Effector CD8-positive, alpha-beta T cell (primary cell): ENCODE measurements around the gene CUL7.
"Not testable (repeated sequence)": the region's sequence is repeated elsewhere in the genome, so short reads cannot be mapped to it uniquely, and the experiment has no call there.

ENCODE experiments used
- DNase-seq: peaks from one replicate; lab custom pipeline; 2025; lab: John Stamatoyannopoulos, UW
- total RNA-seq, 4 experiments: gene quantifications; one replicate each; lab custom pipeline; 2026; lab: John Stamatoyannopoulos, UW

Gene CUL7
- 14.3 to 34.1 (median 20.4) reads per million in 4 experiments for total RNA-seq

DNA sequence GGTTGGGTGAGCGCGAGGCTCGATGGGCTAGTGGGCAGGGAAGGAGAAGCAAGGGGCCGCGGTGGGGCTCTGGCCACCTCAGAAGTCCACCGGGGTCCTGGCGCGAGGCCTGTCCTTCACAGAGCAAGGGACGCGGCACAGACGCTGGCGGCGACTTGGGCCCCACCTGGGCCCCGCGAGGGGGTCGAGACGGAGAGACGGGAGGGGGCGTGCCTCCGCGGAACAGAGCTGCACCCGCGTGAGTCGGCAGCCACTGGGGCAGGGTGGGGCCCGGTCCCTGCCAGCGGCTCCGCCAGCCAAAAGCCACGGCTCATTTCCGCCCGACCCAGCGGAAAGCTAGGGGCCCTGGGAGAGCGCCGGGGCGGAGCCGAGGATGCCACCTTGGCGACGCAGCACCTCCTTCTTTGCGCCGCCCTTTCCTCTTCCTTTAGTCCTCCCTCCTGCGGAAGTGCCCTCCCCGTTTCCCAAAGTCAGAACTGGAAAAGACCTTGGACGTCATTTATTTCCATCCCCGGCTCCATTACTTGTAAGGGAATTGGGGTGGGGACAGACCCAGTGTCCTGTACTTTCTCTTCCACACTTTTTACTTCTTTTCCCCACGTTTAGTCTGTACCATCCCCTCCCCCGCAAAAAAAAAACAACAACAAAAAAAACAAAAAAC lies at the start of gene CUL7:
Gene CUL7 (minus strand): TSS at position 307 of the 661 bp plus-strand sequence. CDS start 1,063 bp downstream, outside the sequence.
- DNase-seq: peak; percentile 80

DNA sequence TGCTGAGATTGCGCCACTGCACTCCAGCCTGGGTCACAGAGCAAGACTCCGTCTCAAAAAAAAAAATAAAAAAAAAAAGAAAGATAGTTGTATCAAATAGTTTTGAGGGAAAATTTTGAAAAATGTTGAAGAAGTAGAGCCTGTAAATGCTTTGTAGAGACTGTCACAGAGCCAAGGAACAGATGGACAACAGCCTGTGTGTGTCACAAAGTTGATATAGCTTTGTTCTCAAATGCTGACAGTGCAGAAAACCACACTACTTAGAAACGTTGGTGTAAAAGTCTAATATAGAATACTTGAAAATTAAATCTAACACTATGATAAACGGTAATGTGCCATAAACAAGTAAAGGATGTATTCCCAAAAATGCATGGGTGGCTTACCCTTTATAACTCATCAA lies 47.8 kb upstream of the CUL7 start:
- no peak for DNase-seq

DNA sequence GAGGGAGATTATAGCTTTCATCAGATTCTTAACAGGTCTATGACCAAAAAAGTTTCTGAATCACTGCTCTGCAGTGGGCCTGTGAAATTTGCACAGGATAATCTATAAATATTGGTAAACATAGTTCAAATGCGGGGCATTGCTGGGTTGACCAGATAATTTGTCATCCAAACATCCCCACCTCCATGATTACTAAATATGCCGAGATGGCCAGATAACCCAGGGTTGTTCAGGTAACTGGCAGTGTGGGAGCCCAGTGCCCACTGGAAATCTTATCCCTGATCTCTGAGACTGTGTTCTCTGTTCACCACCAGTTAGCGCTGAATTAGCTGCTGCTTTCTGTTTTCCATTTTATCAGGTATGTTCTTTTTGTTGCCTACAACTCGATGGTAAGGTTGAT lies 43.9 kb upstream of the CUL7 start:
- DNase-seq: no peak

GRCh38 chr6:43097098-43097489 lies 43.4 kb upstream of the CUL7 start:
- no peak for DNase-seq

- DNase-seq: no peak
These were observed 42.9 kb upstream of the CUL7 start for GRCh38 chr6:43096451-43097097.

- no peak for DNase-seq
These were observed 42.3 kb upstream of the CUL7 start for GRCh38 chr6:43095939-43096338.

- no peak for DNase-seq
These were observed 40.0 kb upstream of the CUL7 start for GRCh38 chr6:43093436-43094289.

DNA sequence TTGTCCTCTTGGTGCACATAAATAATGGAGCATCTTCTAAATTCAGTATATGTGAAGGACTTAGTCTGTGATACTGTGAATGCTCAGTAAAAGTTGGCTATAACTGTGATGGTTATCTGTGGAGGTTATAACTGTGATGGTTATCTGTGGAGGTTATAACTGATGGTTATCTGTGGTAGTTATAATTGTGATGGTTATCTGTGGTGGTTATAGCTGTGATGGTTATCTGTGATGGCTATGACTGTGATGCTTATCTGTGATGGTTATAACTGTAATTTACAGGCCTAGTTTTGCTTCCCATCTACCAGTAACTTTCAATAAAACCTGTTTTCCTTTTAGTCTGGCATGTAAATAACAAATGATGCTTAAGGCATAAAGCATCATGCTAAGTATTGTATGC lies 39.0 kb upstream of the CUL7 start:
- no peak for DNase-seq

DNA sequence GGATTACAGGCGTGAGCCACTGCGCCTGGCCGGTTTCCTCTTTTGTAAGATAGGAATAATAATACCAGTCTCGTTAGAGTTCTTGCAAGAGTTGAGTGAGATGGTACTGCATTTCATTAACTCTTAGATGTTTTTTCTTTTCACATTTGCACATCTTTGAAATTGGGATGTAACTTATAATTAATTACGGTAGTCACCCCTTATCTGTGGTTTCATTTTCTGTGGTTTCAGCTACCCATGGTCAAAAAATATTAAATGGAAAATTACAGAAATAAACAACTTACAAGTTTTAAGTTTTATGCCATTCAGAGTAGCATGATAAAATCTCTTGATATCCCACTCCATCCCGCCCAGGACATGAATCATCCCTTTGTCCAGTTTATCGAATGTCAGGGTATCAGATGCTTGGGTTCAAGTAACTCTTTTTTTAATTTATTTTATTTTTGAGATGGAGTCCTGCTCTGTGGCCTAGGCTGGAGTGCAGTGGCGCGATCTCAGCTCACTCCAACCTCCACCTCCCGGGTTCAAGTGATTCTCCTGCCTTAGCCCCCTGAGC lies 37.9 kb upstream of the CUL7 start:
- no peak for DNase-seq

DNA sequence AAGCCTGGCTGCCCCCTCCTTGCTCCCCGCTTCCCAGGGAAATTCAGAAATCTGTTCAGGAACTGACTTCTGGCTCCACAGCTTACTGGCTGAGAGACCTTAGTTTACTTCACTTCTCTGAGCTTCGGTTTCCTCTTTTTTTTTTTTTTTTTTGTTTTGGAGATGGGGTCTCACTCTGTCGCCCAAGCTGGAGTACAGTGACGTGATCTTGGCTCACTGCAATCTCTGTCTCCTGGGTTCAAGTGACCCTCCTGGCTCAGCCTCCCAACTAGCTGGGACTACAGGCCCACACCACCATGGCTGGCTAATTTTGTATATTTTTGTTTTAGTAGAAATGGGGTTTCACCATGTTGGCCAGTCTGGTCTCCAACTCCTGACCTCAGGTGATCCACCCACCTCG lies 37.4 kb upstream of the CUL7 start:
- DNase-seq: no peak

DNA sequence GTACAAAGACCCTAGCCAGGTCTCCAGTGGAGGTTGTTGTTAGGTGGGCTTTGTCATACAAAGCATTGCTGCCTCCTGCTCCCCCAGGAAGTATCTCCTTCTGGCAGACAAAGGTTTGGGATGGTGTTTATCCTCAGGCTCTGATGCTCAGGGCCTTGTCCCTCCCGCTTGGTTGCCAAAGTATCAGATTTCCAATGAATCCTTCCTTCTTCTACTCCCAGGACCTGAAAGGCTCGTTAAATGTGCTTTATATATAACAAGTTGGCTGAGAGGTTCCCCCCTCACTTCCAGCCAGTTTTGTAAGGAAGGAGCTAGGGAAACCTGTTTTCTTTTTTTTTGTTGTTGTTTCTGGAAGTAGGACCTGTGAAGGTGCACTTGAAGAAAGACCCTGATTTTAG lies 36.9 kb upstream of the CUL7 start:
- no peak for DNase-seq

DNA sequence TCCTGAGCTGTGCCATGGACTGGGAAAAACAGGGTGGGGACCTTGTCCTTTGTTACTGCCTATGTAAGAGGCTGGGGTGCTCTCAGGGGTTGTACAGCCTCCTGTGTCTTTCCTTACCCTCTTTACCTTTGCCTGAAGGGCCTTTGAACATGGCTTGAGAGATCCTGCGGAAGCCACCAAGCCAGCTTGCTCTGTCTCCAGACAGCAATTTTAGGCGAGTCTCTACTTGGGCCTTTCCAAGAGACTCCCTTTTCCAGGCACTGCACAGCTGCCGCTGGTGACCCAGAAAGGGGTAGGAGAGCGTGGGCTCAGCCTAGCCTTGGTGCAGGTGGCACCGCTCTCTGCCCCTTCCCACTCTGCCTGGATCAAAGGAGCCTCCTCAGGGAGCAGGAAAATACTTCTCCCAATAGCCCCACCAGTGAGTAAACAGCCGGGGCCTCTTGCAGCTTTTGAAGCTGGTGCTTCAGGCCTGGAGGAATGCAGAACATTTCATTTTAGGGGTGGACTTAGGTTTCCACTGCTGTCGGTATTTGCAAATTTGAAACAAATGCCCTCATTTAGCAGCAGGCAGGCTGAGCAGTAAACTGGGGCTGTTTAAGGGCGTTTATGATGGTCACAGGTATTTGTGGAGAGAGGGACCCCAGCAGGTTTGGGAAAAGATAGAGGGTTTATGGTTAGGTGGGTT lies 36.4 kb upstream of the CUL7 start:
- no peak for DNase-seq

DNA sequence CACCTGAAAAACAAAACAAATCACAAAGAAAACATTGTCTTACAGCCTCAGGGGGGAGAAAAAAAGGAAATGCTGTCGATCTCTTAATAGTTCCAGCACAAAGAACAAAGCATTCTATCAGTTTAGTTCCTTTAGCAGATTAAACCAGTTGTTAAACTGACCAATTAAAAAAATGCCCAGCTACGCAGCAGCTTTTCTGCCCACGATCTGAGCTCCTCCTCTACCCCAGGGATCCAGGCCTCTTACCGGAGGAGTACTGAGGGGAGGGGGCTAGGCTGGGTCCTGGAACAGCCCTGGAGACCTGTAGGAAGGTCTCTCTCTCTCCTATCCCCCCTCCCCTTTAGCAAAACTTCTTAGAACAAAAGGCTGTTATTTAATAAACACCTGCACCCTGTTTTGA lies 35.8 kb upstream of the CUL7 start:
- DNase-seq: no peak

GRCh38 chr6:43088654-43089056 lies 35.0 kb upstream of the CUL7 start:
- no peak for DNase-seq

DNA sequence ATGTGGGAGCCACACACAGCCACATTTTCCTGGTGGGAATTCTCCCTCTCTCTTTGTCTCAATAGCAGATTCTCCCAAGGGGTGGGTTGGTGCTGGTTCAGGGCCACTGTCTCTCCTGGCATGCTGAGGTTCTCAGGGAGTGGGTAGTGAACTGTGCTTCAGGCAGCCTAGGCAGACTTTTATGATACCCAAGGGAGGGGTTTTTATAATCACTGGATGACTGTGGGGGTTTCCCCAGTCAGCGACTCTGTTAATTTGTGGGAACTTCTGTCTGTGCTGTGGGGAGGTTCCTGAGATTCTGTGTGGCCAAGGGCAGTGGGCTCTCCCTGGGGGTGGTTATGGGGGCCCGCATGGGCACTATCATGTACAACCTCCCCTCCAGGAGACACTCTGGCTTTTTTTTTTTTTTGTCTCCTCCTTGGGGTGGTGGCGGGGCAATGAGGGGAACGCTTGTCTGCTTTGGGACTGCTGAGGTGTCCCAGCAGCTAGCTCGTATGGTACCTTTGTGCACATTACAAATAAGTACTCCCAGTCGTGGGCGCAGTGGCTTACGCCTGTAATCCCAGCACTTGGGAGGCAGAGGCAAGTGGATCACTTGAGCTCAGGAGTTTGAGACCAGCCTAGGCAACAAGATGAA lies 32.5 kb upstream of the CUL7 start:
- DNase-seq: no peak

DNA sequence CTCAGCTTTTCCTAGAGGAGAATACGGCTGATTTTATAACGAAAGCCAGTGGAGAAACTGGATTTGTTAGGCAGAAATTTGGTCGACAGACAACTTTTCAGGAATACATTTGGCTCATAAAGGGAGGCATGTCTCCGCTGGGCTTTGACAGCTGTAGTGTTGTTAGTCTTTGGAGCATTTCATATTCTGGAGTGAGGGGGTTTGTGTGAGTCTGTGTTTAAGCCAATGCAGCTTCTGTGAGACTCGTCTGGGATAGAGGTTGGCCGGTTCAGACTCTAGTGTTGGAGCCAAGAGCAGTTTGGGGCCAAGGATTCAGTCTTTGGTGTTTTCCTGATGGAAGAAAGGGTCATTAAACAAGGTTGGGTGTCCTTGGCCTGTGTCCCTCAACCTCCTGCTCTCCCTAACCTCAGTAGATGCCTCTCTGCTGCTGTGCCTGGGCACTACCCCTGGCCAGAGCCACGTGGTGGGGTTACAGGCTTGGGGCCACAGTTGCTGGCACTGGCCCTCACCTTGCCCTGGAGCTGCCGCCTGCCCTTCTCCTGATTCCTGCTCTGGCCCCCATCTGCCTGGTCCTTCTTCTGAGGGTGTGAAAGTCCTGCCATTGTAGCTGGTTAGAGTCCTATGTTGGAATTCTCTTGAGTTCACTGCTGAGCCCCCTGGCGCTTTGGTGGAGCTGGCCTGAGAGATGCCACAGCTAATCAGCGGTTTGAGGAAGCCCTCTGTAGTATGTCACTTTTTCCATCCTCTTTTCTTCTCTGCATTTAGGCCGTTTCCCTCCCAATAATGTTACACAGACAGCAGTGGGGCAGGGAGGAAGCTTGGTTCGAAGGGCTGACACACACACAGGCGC lies 29.4 kb upstream of the CUL7 start:
- DNase-seq: no peak

DNA sequence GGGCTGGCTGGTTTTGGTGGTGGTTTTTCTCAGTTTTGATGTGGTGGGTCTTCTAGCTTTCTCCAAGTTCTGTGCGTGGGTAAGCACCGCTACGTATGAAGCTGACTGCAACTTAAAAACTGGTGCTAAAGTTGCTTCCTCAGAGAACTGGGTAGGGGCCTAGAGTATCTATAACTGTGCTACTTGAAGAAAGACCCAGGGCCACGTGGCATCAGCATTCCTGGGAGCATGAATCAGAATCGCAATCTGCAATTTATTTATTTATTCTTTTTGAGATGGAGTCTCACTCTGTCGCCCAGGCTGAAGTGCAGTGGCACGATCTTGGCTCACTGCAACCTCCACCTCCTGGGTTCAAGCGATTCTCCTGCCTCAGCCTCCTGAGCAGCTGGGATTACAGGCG lies 28.3 kb upstream of the CUL7 start:
- DNase-seq: not testable (repeated sequence)

DNA sequence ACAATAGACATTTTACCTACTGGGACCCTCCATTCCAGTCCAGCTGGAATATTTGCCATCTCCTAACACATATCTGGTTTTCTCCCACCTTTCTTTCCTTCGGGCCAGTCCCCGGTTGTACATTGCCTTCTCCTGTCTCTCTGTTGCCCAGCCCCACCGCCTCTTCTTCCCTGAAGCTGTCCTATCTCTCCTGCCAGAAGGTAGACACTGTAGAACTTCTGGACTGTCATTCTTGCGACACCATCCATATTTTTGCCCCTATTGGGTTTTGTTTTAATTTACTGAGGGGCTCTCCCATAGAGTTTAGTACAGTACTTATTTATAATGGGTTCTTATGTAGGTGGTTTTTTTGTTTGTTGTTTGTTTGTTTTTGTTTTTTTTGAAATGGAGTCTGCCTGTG lies 27.4 kb upstream of the CUL7 start:
- no peak for DNase-seq

- DNase-seq: no peak
These were observed 25.0 kb upstream of the CUL7 start for GRCh38 chr6:43078691-43079090.

DNA sequence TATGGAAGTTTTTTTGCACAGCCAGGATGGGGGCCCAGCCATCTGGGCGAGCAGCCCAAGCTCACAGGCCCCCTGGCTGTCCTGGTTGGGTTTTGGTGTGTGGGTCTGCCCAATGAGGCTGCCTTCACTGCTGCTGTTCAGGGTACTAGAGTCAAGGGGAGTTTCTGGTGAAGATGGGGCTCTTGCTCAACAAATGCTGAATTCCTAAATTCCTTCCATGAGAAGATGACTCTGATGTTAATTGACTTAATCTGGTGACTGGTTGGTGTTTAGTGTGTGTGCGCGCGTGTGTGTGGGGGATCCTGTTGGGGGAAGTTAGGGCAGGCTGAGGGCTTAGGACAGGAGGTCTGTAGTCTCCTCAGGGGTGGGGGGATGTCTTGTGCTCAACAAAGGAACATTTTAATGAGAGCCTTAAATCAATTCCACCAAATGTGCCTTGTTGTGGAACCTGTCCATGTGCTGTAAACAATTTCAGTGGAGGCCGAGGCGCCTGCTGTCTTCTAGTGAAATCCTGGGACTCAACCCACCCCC lies 24.4 kb upstream of the CUL7 start:
- no peak for DNase-seq
